ENCODE data around the gene YJEFN3. TPM values are rescaled to one million over a fixed set of nuclear protein-coding genes. Genes with fewer than 3 reads are reported as not detected.

YJEFN3 gene
- total and polyA plus RNA-seq, 2 donors from 2014 or later: 3.1 to 3.7 TPM

- FAIRE-seq (no peak), DNase-seq (no peak)
- H3K9me3 ChIP-seq (ENCODE audit: control insufficient read depth in 2 of 3, insufficient read depth in 1 of 3, low read length in 3 of 3): no peaks in the 10 kb centered on the region
- H3K36me3 ChIP-seq (ENCODE audit: control insufficient read depth in 2 of 3, insufficient read depth in 3 of 3, low read length in 3 of 3): peaks cover 0 to 3% (median 0%) of the 10 kb centered on the region in 3 donors
- H3K27me3 ChIP-seq (ENCODE audit: control insufficient read depth, insufficient read depth, low read length): peaks cover 6% of the 10 kb centered on the region
- no peak overlapping the region for H3K4me3 ChIP-seq (ENCODE audit: low read length in 3 of 3)
- no peak for TF ChIP-seq CTCF (IDR thresholded peaks at IDR 0.05; ENCODE audit: borderline replicate concordance, extremely low read depth, insufficient read depth)
- H3K27ac ChIP-seq (ENCODE audit: low read depth in 2 of 2, low read length in 2 of 2): no peak overlapping the region
- H3K4me1 ChIP-seq (ENCODE audit: control insufficient read depth in 2 of 3, insufficient read depth in 2 of 3, low read depth in 1 of 3, low read length in 3 of 3): peaks cover 0 to 10% (median 5%) of the 10 kb centered on the region in 3 donors
- no peak overlapping the region for H3K9ac ChIP-seq (ENCODE audit: low read length in 3 of 3)
- intact Hi-C loops (cut with DNase I): loop anchor here (5.0 to 10.0 kb wide), 2 partner anchors 108 to 431 kb away; partner anchors contain the start of gene GMIP
Observed at GRCh38 chr19:19533841-19534240, 5.1 kb downstream of the YJEFN3 start.

GRCh38 chr19:19534556-19535265, 6.0 kb downstream of the YJEFN3 start:
- Histone ChIP-seq H3K4me3 (ENCODE audit: low read length in 3 of 3) (no peak overlapping the region), H3K9me3 (ENCODE audit: control insufficient read depth in 2 of 3, insufficient read depth in 1 of 3, low read length in 3 of 3) (no peaks in the 10 kb centered on the region), H3K36me3 (ENCODE audit: control insufficient read depth in 2 of 3, insufficient read depth in 3 of 3, low read length in 3 of 3) (no peaks in the 10 kb centered on the region), H3K4me1 (ENCODE audit: control insufficient read depth in 2 of 3, insufficient read depth in 2 of 3, low read depth in 1 of 3, low read length in 3 of 3) (peaks cover 0 to 11% (median 5%) of the 10 kb centered on the region in 3 donors), H3K27ac (ENCODE audit: low read depth in 2 of 2, low read length in 2 of 2) (no peak overlapping the region), H3K9ac (ENCODE audit: low read length in 3 of 3) (no peak overlapping the region), H3K27me3 (ENCODE audit: control insufficient read depth, insufficient read depth, low read length) (peaks cover 11% of the 10 kb centered on the region)
- intact Hi-C loops (cut with DNase I): loop anchor here (5.0 to 10.0 kb wide), 2 partner anchors 108 to 430 kb away; partner anchors contain the start of gene GMIP
- peak in 1 of 5 donors; percentile 63 for DNase-seq
- TF ChIP-seq CTCF (IDR thresholded peaks at IDR 0.05; ENCODE audit: borderline replicate concordance, extremely low read depth, insufficient read depth): no peak
- no peak for FAIRE-seq

- peak in 1 of 5 donors; percentile 66 for DNase-seq
- TF ChIP-seq CTCF (IDR thresholded peaks at IDR 0.05; ENCODE audit: borderline replicate concordance, extremely low read depth, insufficient read depth): no peak
- H3K4me3 ChIP-seq (ENCODE audit: low read length in 3 of 3): no peak overlapping the region
- peaks cover 0 to 12% (median 5%) of the 10 kb centered on the region in 3 donors for H3K4me1 ChIP-seq (ENCODE audit: control insufficient read depth in 2 of 3, insufficient read depth in 2 of 3, low read depth in 1 of 3, low read length in 3 of 3)
- no peaks in the 10 kb centered on the region for H3K9me3 ChIP-seq (ENCODE audit: control insufficient read depth in 2 of 3, insufficient read depth in 1 of 3, low read length in 3 of 3)
- FAIRE-seq: no peak
- H3K9ac ChIP-seq (ENCODE audit: low read length in 3 of 3): no peak overlapping the region
- no peak overlapping the region for H3K27ac ChIP-seq (ENCODE audit: low read depth in 2 of 2, low read length in 2 of 2)
- peaks cover 11% of the 10 kb centered on the region for H3K27me3 ChIP-seq (ENCODE audit: control insufficient read depth, insufficient read depth, low read length)
- no peaks in the 10 kb centered on the region for H3K36me3 ChIP-seq (ENCODE audit: control insufficient read depth in 2 of 3, insufficient read depth in 3 of 3, low read length in 3 of 3)
- intact Hi-C loops (cut with DNase I): loop anchor here (10.0 kb wide), 1 partner anchor 429 kb away; no protein-coding TSS in a partner anchor
Observed at GRCh38 chr19:19535311-19536191, 6.8 kb downstream of the YJEFN3 start.
